Central memory CD4-positive, alpha-beta T cell (primary cell): Measurements from ENCODE around the gene MTIF2.
A peak's percentile ranks its signal among the peaks of the same experiment; 100 is the strongest.
"Not testable (repeated sequence)": the region's sequence is repeated elsewhere in the genome, so short reads cannot be mapped to it uniquely, and the experiment has no call there.

Experiments used
- DNase-seq: peaks from one replicate; pipeline ENCODE4 v3.0.0; 2022

MTIF2 gene

GRCh38 chr2:55241582-55241981, 27.4 kb downstream of the MTIF2 start:
- not testable (repeated sequence) for DNase-seq

DNA sequence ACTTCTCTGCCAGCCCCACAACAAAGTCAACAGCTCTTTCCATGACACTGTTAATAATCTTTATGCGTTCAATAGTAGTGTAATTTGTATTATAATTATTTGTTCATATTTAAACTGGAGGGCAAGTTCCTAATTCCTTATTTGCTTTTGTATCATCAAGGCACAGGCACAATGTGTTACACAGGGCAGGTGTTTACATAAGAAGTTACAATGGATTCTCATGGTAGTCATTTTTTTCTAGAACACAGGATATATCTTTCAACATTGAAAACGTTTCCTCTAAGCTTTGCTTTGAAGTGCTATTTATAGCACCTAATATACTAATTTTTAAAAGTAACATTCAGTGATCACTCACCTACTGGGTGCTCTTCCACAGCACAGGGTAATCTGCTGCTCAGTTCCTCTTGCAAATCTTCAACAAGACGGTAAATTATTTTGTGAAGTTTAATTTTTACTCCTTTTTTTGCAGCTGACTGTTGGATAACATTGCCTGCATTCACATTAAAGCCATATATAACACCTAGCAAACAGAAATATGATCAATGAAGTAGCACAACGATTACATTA, 29.3 kb downstream of the MTIF2 start:
- no peak for DNase-seq

DNA sequence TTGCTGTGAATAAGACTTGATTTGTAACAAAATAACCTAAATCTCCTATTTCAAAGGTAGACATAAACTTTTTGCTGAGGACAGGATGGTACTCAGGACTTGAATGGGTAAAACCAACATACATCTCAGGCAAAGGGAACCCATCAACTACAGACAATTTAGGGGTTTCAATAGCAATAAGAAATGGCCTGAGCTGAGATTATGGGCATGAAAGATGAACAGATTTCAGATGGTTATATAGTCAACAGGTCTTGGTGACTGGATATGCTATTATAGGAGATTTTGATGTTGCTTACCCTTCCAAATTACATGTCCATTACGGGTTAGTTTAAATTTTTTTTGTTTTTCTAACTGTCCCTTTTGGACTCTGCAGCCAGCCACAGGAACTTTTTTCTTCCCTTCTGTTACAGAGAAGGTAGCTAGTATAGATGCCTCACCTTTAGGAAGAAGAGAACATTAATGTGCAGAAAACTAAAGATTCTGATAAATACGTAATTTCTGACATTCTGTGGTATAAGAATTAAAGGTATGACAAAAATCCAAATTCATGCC, 32.0 kb downstream of the MTIF2 start:
- no peak for DNase-seq

DNA sequence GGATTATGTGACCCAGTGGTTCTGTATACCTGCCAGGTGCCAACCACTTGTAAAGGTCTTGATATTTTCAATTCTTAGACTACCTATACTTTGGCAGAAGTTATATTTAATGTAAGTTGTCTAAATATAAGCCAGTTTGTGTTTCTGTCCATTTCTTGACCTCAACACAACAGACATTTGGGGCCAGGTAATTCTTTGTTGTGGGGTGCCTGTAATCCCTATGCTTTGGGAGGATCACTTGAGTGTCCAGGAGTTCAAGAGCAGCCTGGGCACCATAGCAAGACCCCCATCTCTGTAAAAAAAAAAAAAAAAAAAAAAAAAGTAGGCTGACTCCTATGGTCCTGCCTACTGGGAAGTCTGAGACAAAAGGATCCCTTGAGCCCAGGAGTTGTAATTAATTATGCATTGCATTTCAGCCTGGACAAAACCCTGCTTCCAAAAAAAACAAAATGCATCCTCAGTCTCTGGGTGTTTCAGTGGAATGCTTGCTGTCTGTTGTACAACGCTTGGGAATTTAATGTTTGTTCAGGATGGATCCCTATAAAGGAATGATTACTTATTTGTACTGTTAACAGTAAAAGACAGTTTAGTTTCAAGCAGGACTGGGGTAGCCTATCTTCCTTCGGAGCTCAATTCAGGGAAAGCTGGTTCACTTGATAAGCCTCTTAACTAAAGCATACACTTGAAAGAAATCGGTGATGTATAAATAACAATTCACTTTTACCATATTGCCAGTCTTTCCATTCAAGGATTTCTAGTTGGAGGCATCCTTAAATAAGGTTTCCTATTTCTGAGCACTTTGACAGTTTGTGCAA, 33.1 kb downstream of the MTIF2 start:
- no peak for DNase-seq

GRCh38 chr2:55233658-55233940, 35.4 kb downstream of the MTIF2 start:
- DNase-seq, result no peak

DNA sequence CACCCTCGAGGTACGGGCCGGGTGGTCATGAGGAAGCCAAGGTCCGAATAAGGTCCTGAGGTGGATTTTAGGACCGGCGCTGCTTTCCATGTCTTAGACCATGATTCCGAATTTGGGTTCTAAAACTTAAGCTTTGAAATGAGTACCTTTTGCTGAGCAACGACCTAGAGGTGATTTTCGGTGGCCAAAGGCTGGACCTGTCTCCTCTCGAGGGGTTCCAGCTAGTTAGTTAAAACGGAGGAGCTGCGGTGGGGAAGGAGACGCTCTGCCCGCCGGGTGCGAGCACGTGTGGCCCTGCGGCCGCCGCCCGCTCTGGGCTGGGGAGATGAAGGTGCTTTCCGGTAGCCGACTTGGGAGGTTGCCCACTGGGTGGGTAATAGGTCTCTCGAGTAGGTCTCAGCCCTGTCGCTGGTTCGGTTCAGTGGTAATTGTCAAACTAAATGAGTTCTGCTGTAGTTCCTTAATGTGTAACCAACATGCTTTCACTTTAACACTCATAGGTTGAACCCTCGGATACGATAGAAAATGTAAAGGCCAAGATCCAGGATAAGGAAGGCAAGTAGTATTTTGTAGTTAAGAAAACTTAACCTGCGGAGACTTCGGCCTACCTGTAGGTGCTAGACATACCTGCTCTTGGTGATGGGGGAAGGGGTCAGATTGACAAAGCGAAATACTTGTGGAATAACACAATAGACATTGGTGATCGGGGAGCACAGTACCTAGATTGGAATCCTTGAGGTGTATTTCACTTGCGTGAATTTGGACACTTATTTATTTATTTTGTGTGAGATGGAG, 36.0 kb downstream of the MTIF2 start:
- DNase-seq, result peak; percentile 67

DNA sequence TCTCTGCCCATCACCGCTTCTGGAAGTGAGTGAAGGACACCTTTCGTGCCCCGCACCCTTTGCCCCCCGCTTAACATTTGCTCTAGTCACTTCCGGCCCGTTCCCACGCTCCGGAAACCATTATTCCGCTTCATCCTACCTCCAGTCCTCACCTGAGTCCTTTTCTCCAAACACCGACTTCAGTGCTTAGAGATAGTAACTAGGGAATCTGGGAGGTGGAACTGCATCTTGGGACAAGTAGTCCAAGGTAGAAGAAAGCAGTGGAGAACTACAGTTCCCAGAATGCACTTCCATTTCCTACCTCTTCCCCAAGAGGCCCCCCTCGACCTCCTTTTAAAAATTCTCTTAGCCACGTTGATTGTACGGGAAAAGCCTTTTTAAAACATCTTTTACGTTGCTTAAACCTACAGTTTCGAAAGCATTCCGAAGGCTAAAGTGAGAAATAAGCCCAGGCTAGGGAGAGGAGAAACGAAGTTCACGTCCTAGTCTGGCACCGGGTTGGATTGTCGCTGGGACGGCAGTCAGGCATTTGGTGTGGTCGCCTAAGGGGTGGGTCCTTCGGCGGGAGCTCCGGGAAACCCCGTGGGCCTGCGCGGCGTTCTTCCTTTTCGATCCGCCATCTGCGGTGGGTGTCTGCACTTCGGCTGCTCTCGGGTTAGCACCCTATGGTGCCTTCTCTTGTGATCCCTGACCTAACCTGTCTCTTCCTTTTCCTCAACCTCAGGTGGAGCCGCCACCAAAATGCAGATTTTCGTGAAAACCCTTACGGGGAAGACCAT, 36.8 kb downstream of the MTIF2 start, which contains the start of the genes CLHC1 and RPS27A:
CLHC1 (minus strand) TSS at position 210 of the 779 bp plus-strand sequence. CDS start 9,882 bp downstream, outside the sequence.
RPS27A (plus strand) TSS at position 605 of the 779 bp plus-strand sequence; CDS start at position 742, 137 bp downstream.
- DNase-seq, result peak; percentile 93

- DNase-seq, result no peak
Observed at GRCh38 chr2:55231546-55232083, 37.4 kb downstream of the MTIF2 start.

GRCh38 chr2:55230551-55230950, 38.5 kb downstream of the MTIF2 start:
- no peak for DNase-seq

DNA sequence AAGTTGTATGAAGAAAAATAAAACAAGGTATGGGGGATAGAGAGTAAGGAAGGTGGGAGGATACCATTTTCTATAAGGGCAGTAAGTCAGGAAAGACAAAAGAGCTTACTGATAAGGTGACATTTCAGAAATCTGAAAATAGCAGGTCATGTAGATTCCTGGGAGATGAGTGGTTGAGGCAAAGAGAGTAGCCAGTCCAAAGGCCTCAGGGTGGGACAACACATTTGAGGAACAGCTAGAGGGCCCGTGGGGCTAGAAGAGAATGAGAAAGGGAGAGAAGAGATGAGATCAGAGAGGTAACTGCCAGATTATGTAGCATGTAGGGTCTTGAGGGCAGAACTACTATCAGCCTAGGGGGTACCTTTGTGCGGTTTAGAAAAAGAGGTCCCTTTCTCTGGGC, 39.8 kb downstream of the MTIF2 start:
- no peak for DNase-seq

DNA sequence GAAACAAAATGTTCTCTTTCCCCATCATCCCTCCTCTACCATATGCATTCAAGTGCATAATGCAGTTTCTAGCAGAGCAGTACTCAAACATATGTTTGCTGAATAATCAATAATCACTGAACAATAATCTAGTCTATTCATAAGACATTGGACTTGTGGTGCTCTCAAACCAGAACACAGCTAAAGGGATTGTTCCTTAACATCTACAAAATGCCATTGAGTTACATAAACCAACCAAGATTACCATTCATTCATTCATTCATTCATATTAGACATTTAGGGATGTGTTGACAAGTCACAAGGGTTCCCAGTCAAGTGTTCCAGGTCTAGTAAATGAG, 40.8 kb downstream of the MTIF2 start:
- DNase-seq, result no peak

DNA sequence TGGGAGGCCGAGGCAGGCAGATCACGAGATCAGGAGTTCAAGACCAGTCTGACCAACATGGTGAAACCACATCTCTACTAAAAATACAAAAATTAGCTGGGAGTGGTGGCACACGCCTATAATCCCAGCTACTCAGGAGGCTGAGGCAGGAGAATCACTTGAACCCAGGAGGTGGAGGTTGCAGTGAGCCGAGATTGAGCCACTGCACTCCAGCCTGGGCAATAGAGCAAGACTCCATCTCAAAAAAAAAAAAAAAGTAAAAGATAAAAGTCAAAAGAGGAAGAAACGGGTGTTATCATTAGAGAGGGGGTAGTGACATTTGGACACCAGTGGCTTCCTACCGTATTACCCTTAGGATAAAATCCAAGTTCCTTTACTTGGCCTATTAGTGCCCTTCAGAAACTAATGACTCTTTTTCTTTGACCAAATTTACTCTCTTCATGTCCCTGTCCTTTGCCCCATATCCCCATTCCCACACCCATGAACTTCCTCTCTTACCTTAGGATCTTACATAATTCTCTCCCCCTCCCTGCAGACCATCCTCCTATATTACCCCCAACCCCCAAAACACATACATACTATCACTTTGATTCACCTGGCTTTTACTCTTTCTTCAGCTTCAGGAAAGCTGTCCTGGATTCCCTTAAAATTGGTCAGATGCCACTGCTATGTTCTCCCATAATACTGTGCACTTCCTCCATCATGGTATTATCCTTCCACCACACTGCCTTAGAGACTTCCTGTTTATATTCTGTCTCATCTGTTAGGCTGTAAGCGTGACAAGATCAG, 41.4 kb downstream of the MTIF2 start:
- DNase-seq, result peak; percentile 19

GRCh38 chr2:55225481-55226020, 43.5 kb downstream of the MTIF2 start:
- DNase-seq, result no peak

GRCh38 chr2:55224761-55225261, 44.2 kb downstream of the MTIF2 start:
- no peak for DNase-seq

DNA sequence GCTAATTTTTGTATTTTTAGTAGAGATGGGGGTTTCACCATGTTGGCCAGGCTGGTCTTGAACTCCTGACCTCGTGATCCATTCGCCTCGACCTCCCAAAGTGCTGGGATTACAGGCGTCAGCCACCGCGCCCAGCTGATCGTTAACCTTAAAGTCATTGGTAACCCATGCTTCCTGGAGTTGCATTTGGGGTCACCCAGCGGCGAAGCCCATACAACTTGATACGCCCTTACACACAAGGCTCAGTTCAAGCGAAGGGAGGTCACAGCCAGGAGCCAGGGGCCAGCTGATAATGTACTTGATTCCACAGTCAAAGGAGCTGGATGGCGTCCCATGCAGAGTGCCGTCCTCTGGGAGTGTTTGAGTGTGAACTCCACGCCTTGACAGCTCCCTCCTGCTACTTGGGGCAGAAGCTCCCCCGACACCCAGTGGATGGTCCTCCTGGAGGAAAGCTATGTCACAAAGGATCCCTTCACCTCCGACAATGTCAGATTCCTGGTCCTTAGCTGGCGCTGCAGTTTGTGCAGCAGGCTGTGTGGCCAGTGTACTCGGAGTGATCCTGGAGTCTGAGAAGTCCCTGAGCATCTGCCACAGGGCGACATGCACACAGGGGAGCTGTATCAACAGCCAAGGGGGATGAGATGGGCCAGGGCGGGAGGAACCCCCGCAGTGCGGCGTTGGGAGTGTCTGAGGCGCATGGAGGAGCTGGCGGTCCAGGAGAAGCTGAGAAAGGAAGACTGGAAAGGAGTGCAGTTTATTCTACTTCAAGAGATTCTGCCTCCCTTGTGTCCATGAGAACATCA, 44.9 kb downstream of the MTIF2 start:
- peak; percentile 1 for DNase-seq

DNA sequence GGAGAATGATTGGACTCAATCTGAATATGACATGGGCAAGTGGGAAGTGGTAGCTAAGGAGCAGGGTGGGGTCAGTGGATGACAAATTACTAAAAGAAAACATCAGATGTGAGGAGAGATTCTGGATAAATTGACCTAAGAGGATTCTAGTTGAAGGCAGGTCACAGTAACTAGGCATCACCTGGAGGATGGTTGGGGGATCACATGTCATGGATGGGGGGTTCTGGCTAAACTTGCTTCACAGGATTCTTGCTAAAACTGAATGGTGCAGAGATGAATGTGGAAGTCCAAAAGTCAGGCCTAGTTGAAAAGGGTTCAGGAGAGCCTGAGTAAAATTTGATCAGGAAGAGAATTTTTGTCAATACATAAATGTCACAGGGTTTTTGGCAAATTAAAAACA, 55.2 kb downstream of the MTIF2 start:
- no peak for DNase-seq

DNA sequence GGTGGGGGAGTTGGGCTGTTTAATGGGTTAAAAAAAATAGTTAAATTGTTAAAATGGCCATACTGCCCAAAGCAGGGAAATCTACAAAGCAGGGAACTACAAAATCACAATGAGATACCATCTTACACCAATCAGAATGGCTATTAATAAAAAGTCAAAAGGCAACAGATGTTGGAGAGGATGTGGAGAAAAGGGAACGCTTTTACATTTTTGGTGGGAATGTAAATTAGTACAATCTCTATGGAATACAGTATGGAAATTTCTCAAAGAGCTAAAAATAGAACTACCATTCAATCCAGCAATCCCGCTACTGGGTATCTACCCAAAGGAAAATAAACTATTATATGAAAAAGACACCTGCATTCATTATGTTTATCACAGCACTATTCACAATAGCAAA, 64.1 kb downstream of the MTIF2 start:
- no peak for DNase-seq

GRCh38 chr2:55204536-55204935, 64.5 kb downstream of the MTIF2 start:
- no peak for DNase-seq

DNA sequence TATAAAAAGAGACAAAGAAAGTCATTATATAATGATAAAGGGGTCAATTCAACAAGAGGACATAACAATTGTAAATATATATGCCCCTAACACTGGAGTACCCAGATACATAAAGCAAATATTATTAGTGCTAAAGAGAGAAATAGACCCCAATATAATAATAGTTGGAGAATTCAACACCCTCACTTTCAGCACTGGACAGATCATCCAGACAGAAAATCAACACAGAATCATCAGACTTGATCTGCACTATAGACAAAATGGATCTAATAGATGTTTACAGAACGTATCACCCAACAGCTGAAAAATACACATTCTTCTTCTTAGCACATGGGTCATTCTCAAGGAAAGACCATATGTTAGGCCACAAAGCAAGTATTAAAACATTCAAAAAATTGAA, 68.6 kb downstream of the MTIF2 start:
- DNase-seq, result no peak

DNA sequence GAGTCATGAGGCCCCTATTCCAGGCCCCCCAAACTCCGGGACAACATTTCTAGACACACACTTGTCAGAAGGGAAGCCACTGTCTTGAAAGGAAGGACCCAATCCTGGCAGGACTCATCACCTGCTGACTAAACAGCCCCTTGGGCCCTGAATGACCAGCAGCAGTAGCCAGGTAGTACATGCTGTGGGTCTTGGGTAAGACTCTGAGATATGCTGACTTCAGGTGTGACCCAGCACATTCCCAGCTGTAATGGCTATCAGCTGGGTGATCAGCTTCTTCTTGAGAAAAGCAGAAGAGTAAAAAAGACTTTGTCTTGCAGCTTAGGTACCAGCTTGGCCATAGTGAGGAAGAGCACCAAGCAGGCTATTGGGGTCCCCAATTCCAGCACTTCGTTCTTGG, 72.5 kb downstream of the MTIF2 start:
- DNase-seq, result no peak
